ENCODE results near the gene TACR3.

DNA sequence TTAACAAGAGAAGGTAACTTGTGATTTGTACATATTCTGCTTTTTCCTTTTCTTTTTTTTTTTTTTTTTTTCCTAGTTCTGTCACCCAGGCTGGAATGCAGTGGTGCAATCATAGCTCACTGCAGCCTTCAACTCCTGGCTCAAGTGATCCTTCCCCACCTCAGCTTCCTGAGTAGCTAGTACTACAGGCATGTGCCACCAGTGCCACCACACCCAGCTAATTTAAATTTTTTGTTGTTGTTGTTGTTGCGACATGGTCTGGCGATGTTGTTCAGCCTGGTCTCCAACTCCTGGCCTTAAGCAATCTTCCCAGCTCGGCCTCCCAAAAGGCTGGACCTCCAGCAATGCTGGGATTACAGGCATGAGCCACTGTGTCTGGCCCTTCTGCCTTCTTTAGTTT lies 1.5 kb upstream of the TACR3 start:
- TF ChIP-seq CTCF (IDR thresholded peaks at IDR 0.05): no peak
- no peak for TF ChIP-seq POLR2A (IDR thresholded peaks at IDR 0.05)

Measured in body of pancreas (tissue), 4 donors.